GM23248 (cell line): ENCODE data around the gene LYZL2. TPM values are rescaled to one million over a fixed set of nuclear protein-coding genes. Genes with fewer than 3 reads are reported as not detected.
"Not testable (repeated sequence)": the region's sequence is repeated elsewhere in the genome, so short reads cannot be mapped to it uniquely, and the experiment has no call there.

Experiments used
- DNase-seq: peaks from one replicate; pipeline ENCODE4 v3.0.0-alpha.2; 2015
- H2AFZ ChIP-seq: fragments of 200-600 bp; sonication (generic); 2 replicates; pipeline ENCODE4 v1.6.1; 2016; ENCODE audit warnings: antibody characterized with exemption
- H3F3A ChIP-seq: fragments of 200-600 bp; sonication (generic); 2 replicates; pipeline ENCODE4 v1.6.1; 2016; ENCODE audit warnings: mild to moderate bottlenecking, antibody characterized with exemption, mixed run types; ENCODE audit not compliant: insufficient read depth
- H3K27ac ChIP-seq: fragments of 200-600 bp; sonication (generic); 2 replicates; pipeline ENCODE4 v1.5.1; 2016; ENCODE audit warnings: mild to moderate bottlenecking
- H3K27me3 ChIP-seq: fragments of 200-600 bp; sonication (generic); replicated peaks from 2 replicates; pipeline ENCODE4 v1.6.1; 2016; ENCODE audit warnings: mild to moderate bottlenecking; ENCODE audit not compliant: insufficient read depth
- H3K36me3 ChIP-seq: fragments of 200-600 bp; sonication (generic); 2 replicates; pipeline ENCODE4 v1.6.1; 2016; ENCODE audit warnings: low read depth, mild to moderate bottlenecking
- H3K4me1 ChIP-seq: fragments of 200-600 bp; sonication (generic); 2 replicates; pipeline ENCODE4 v1.6.1; 2016; ENCODE audit warnings: mild to moderate bottlenecking; ENCODE audit not compliant: insufficient read depth
- H3K4me2 ChIP-seq: fragments of 200-600 bp; sonication (generic); one replicate; pipeline ENCODE4 v1.6.1; 2016; ENCODE audit warnings: mild to moderate bottlenecking; ENCODE audit not compliant: unreplicated experiment
- H3K4me3 ChIP-seq: fragments of 200-600 bp; sonication (generic); 2 replicates; pipeline ENCODE4 v1.5.1; 2016; ENCODE audit warnings: mild to moderate bottlenecking
- H3K79me2 ChIP-seq: fragments of 200-600 bp; sonication (generic); 2 replicates; pipeline ENCODE4 v1.6.1; 2016; ENCODE audit warnings: mild to moderate bottlenecking; ENCODE audit not compliant: insufficient read depth
- H3K9ac ChIP-seq: fragments of 200-600 bp; sonication (generic); 2 replicates; pipeline ENCODE4 v1.6.1; 2016; ENCODE audit warnings: mild to moderate bottlenecking
- H3K9me2 ChIP-seq: fragments of 200-600 bp; sonication (generic); 2 replicates; pipeline ENCODE4 v1.6.1; 2016; ENCODE audit warnings: mixed run types, mild to moderate bottlenecking, moderate library complexity; ENCODE audit not compliant: insufficient read depth
- H3K9me3 ChIP-seq: fragments of 200-600 bp; sonication (generic); one replicate; pipeline ENCODE4 v1.6.1; 2017; ENCODE audit warnings: low read depth
- H4K20me1 ChIP-seq: fragments of 200-600 bp; sonication (generic); 2 replicates; pipeline ENCODE4 v1.6.0; 2016; ENCODE audit not compliant: insufficient read depth
- EZH2 ChIP-seq: fragments of 200-600 bp; sonication (generic); IDR thresholded peaks from 2 replicates; pipeline ENCODE4 v1.6.1; 2018; ENCODE audit warnings: antibody characterized with exemption, mild to moderate bottlenecking; ENCODE audit not compliant: insufficient read depth, poor library complexity, severe bottlenecking
- EZH2phosphoT487 ChIP-seq: fragments of 200-600 bp; sonication (generic); IDR thresholded peaks from 2 replicates; pipeline ENCODE4 v1.6.1; 2018; ENCODE audit warnings: antibody characterized with exemption, moderate library complexity, mild to moderate bottlenecking, low read depth; ENCODE audit not compliant: insufficient read depth
- WGBS, 2 experiments: methylation state at CpG; one replicate each; pipeline ENCODE4 v1.1.6; 2015 to 2017; ENCODE audit warnings: low lambda C conversion rate in 2 of 2, low coverage in 1 of 2; ENCODE audit errors: missing lambda C conversion rate in 2 of 2; 5-methylcytosine and 5-hydroxymethylcytosine counted together
- in situ Hi-C: fragments of 300-500 bp; cut with MboI; formaldehyde crosslinking; loops from 2 replicates; pipeline ENCODE4 v1.15.0; 2020
- polyA plus RNA-seq: library from polyadenylated mRNA; unstranded; fragments of >200 nt; fragmentation: Nextera tagmentation; extraction: Ambion mirVana; gene quantifications from 2 replicates; pipeline ENCODE4 v1.2.1, GENCODE V29; 2016
- total RNA-seq: library from RNA; depleted of rRNA; stranded (reverse); fragments of >200 nt; shearing (Covaris generic); gene quantifications from 2 replicates; pipeline ENCODE4 v1.2.3, GENCODE V29; 2014

Gene LYZL2
- total and polyA plus RNA-seq, 2 experiments from 2014 or later = not detected

GRCh38 chr10:30602747-30603146 is 26.8 kb downstream of the LYZL2 start:
- H3K9me2 ChIP-seq = no peaks in the 10 kb centered on the region
- H4K20me1 ChIP-seq = no peaks in the 10 kb centered on the region
- 88 to 93% methylated on average over 1 of the region's 1 CpG for WGBS, 2 experiments
- H3K9me3 ChIP-seq = no peaks in the 10 kb centered on the region
- H3K27ac ChIP-seq = no peak overlapping the region
- in situ Hi-C loops = no loop called here
- no peaks in the 10 kb centered on the region for H3K27me3 ChIP-seq
- no peak for DNase-seq
- no peaks in the 10 kb centered on the region for H3K4me1 ChIP-seq
- H3K9ac ChIP-seq = no peak overlapping the region
- H2AFZ ChIP-seq = no peak overlapping the region
- no peaks in the 10 kb centered on the region for H3K79me2 ChIP-seq
- no peak for TF ChIP-seq EZH2phosphoT487
- no peak for TF ChIP-seq EZH2
- no peaks in the 10 kb centered on the region for H3F3A ChIP-seq
- no peak overlapping the region for H3K4me3 ChIP-seq
- no peaks in the 10 kb centered on the region for H3K36me3 ChIP-seq
- H3K4me2 ChIP-seq = no peak overlapping the region

GRCh38 chr10:30600005-30600404 is 29.5 kb downstream of the LYZL2 start:
- no peak overlapping the region for H3K27ac ChIP-seq
- no peak for TF ChIP-seq EZH2
- no peak for TF ChIP-seq EZH2phosphoT487
- peak; percentile 36 for DNase-seq
- H3K4me3 ChIP-seq = no peak overlapping the region
- no peaks in the 10 kb centered on the region for H3K9me2 ChIP-seq
- no peaks in the 10 kb centered on the region for H3K27me3 ChIP-seq
- no peak overlapping the region for H2AFZ ChIP-seq
- no peaks in the 10 kb centered on the region for H4K20me1 ChIP-seq
- H3K9me3 ChIP-seq = no peaks in the 10 kb centered on the region
- H3K4me2 ChIP-seq = no peak overlapping the region
- no peak overlapping the region for H3K9ac ChIP-seq
- H3K79me2 ChIP-seq = no peaks in the 10 kb centered on the region
- H3K4me1 ChIP-seq = no peaks in the 10 kb centered on the region
- in situ Hi-C loops = no loop called here
- no peaks in the 10 kb centered on the region for H3F3A ChIP-seq
- WGBS, 2 experiments = 8 to 18% methylated on average over 2 of the region's 2 CpGs
- H3K36me3 ChIP-seq = no peaks in the 10 kb centered on the region

DNA sequence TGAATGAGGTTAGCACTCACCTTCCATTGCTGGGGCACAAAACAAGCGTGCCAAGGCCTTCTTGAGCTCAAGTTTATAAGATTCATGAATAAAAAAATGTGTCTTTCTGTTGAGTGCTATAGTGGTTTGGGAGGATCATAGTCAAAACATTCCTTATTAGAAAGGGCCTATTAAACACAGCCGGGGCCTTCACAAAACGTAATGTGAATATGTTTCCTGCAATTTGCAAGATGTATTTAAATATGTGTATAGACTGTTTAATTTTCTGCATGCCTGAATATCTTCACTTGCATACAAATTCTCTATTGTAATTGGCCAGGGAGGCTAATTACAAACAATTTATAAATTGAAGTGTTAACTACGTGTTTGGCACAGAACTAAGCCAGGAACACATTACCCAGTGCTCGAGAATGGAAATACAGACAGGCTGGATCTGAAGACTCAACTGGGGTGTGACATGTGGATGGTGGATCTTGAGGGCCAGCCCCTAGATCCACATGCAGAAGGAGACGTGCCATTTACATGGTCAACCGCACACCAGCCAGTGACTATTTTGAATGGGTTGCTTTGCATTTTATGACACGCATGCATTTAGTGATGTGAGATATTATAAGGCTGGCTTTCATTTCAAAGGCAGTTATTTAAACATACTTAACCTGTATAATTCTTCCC is 31.3 kb downstream of the LYZL2 start:
- no peaks in the 10 kb centered on the region for H3K9me2 ChIP-seq
- no peaks in the 10 kb centered on the region for H3K79me2 ChIP-seq
- no peak overlapping the region for H3K4me3 ChIP-seq
- no peak for TF ChIP-seq EZH2
- no peak for TF ChIP-seq EZH2phosphoT487
- no peak overlapping the region for H3K27ac ChIP-seq
- no peaks in the 10 kb centered on the region for H3K4me1 ChIP-seq
- H3K27me3 ChIP-seq = peaks cover 6% of the 10 kb centered on the region
- no peak overlapping the region for H2AFZ ChIP-seq
- H3K4me2 ChIP-seq = no peak overlapping the region
- no peaks in the 10 kb centered on the region for H3K9me3 ChIP-seq
- H4K20me1 ChIP-seq = no peaks in the 10 kb centered on the region
- H3K36me3 ChIP-seq = no peaks in the 10 kb centered on the region
- DNase-seq = no peak
- WGBS, 2 experiments = 78 to 83% methylated on average over 8 of the region's 8 CpGs
- in situ Hi-C loops = no loop called here
- H3K9ac ChIP-seq = no peak overlapping the region
- no peaks in the 10 kb centered on the region for H3F3A ChIP-seq

DNA sequence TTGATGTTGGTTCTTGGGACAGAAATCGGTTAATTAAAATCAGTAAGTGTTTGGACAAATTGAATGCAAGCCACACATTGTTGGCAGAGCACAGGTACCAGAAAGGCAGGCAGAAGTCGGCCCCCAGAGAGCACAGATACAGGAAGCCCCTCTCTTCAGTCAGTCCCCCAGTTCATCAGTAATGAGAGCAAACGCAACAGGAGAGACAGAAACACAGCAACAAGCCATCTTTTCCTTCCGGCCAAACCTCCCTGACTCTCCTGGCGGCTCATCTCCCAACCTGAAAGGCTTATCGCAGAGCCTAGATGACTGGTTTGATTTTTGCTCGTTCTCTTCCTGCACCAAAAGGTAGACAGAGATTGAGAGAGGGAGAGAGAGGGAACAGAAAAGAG is 32.1 kb downstream of the LYZL2 start:
- DNase-seq, H3K4me1 ChIP-seq, H3K4me2 ChIP-seq, H3F3A ChIP-seq, H3K27me3 ChIP-seq, H3K27ac ChIP-seq, H3K9me2 ChIP-seq, H4K20me1 ChIP-seq, H3K36me3 ChIP-seq, H3K9ac ChIP-seq, H3K79me2 ChIP-seq, H3K4me3 ChIP-seq, in situ Hi-C loops, H3K9me3 ChIP-seq, H2AFZ ChIP-seq: not testable (repeated sequence)
- WGBS, 2 experiments = 65% methylated on average over 7 of the region's 7 CpGs

- H3K27me3 ChIP-seq, H3K9ac ChIP-seq, H3K79me2 ChIP-seq, H3K36me3 ChIP-seq, in situ Hi-C loops, H2AFZ ChIP-seq, H3K27ac ChIP-seq, H3K9me2 ChIP-seq, H3K4me1 ChIP-seq, H4K20me1 ChIP-seq, H3F3A ChIP-seq, H3K9me3 ChIP-seq, H3K4me2 ChIP-seq, DNase-seq, H3K4me3 ChIP-seq: not testable (repeated sequence)
- WGBS, 2 experiments = 56 to 57% methylated on average over 12 of the region's 12 CpGs
These were observed 32.8 kb downstream of the LYZL2 start for GRCh38 chr10:30596493-30597432.
